Activated naive CD8-positive, alpha-beta T cell treated with anti-CD3 and anti-CD28 coated beads for 36 hours (primary cell): ENCODE results near the gene FLVCR2. TPM values are rescaled to one million over a fixed set of nuclear protein-coding genes. Genes with fewer than 3 reads are reported as not detected.
A peak's percentile ranks its signal among the peaks of the same experiment; 100 is the strongest.

Experiments used
- DNase-seq: peaks from one replicate; pipeline ENCODE4 v3.0.0; 2021
- H3K27ac Mint-ChIP-seq: one replicate; pipeline ENCODE4 v1.8.0; 2022; ENCODE audit warnings: mild to moderate bottlenecking, moderate library complexity, mixed read lengths
- H3K27me3 Mint-ChIP-seq: one replicate; pipeline ENCODE4 v1.8.0; 2022; ENCODE audit warnings: mild to moderate bottlenecking, mixed read lengths
- H3K36me3 Mint-ChIP-seq: one replicate; pipeline ENCODE4 v1.8.0; 2021; ENCODE audit warnings: mild to moderate bottlenecking, mixed read lengths
- H3K4me1 Mint-ChIP-seq: one replicate; pipeline ENCODE4 v1.8.0; 2021; ENCODE audit warnings: mixed read lengths
- H3K4me3 Mint-ChIP-seq: one replicate; pipeline ENCODE4 v1.8.0; 2022; ENCODE audit warnings: mild to moderate bottlenecking, moderate library complexity, mixed read lengths
- H3K9me3 Mint-ChIP-seq: one replicate; pipeline ENCODE4 v1.8.0; 2022; ENCODE audit warnings: mixed read lengths
- total RNA-seq, 2 experiments: library from RNA; stranded (reverse); gene quantifications; one replicate each; pipeline ENCODE4 v1.2.3, GENCODE V29; 2021

Gene FLVCR2
- total RNA-seq, 2 experiments from 2014 or later, result 0.64 to 0.78 TPM

GRCh38 chr14:75649337-75649736 is 70.9 kb downstream of the FLVCR2 start:
- Mint-ChIP-seq H3K27ac (no peak overlapping the region), H3K36me3 (peaks cover 20% of the 10 kb centered on the region), H3K4me3 (no peak overlapping the region), H3K27me3 (no peaks in the 10 kb centered on the region), H3K4me1 (peaks cover 2% of the 10 kb centered on the region), H3K9me3 (no peaks in the 10 kb centered on the region)
- DNase-seq, result no peak

DNA sequence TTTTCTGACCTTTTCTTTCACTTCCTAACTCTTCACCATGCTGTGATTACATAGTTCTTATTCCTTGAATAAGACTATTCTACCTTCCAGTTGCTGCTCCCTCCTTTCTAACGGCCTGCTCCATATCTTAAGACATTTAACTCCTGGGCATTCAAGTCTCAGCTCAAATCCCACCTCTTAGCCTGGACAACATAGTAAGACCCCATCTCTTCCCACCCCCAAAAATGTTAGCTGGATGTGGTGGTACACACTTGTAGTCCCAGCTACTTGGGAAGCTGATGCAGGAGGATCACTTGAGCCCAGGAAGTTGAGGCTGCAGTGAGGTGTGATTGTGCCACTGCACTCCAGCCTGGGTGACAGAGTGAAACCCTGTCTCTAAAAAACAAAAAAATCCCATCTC is 71.4 kb downstream of the FLVCR2 start:
- Mint-ChIP-seq H3K4me3 (no peak overlapping the region), H3K27me3 (no peaks in the 10 kb centered on the region), H3K27ac (no peak overlapping the region), H3K9me3 (no peaks in the 10 kb centered on the region), H3K36me3 (peaks cover 20% of the 10 kb centered on the region), H3K4me1 (peaks cover 2% of the 10 kb centered on the region)
- DNase-seq, result no peak

- no peak overlapping the region for H3K27ac Mint-ChIP-seq
- peaks cover 2% of the 10 kb centered on the region for H3K4me1 Mint-ChIP-seq
- no peak for DNase-seq
- peaks cover 20% of the 10 kb centered on the region for H3K36me3 Mint-ChIP-seq
- no peaks in the 10 kb centered on the region for H3K9me3 Mint-ChIP-seq
- H3K4me3 Mint-ChIP-seq, result no peak overlapping the region
- H3K27me3 Mint-ChIP-seq, result no peaks in the 10 kb centered on the region
These were observed 72.0 kb downstream of the FLVCR2 start for GRCh38 chr14:75650253-75651058.

- Mint-ChIP-seq H3K36me3 (peaks cover 20% of the 10 kb centered on the region), H3K9me3 (no peaks in the 10 kb centered on the region), H3K27ac (no peak overlapping the region), H3K4me3 (no peak overlapping the region), H3K4me1 (peaks cover 3% of the 10 kb centered on the region), H3K27me3 (no peaks in the 10 kb centered on the region)
- DNase-seq, result no peak
These were observed 75.1 kb downstream of the FLVCR2 start for GRCh38 chr14:75653563-75653962.

DNA sequence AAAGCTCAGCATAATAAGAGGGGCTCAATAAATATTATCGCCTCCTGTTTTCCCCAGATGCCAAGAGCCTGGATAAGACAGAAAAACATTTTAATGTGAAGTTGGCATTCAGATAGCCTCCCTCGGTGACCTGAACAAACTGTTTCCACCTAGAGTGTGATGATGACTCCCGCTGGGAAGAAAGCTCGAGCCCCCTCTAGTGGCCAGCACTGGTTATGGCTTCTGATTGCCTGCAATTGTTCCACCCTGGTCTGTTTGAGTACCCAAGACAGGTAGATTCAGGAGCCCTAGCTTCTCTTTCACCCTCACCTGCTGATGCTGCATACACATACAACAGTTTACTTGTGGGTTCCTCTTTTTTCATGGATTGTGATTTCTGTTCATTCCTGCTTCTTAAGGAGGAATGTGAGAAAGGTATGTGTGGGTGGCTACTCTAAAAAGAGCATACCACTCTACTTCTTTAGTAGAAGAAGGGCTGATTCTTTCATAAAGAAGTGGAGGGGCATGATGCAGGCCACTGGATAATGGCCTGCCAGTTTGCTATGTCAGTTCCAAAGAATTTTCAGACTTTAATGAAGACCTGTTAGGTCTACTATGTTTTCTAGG is 75.8 kb downstream of the FLVCR2 start:
- DNase-seq, result peak; percentile 72
- peaks cover 6% of the 10 kb centered on the region for H3K4me1 Mint-ChIP-seq
- H3K36me3 Mint-ChIP-seq, result peaks cover 20% of the 10 kb centered on the region
- no peaks in the 10 kb centered on the region for H3K27me3 Mint-ChIP-seq
- H3K27ac Mint-ChIP-seq, result no peak overlapping the region
- no peak overlapping the region for H3K4me3 Mint-ChIP-seq
- H3K9me3 Mint-ChIP-seq, result no peaks in the 10 kb centered on the region

GRCh38 chr14:75655235-75655634 is 76.8 kb downstream of the FLVCR2 start:
- H3K4me3 Mint-ChIP-seq, result no peak overlapping the region
- H3K4me1 Mint-ChIP-seq, result peaks cover 11% of the 10 kb centered on the region
- no peak overlapping the region for H3K27ac Mint-ChIP-seq
- H3K27me3 Mint-ChIP-seq, result no peaks in the 10 kb centered on the region
- no peaks in the 10 kb centered on the region for H3K9me3 Mint-ChIP-seq
- peaks cover 14% of the 10 kb centered on the region for H3K36me3 Mint-ChIP-seq
- no peak for DNase-seq

GRCh38 chr14:75657331-75657730 is 78.9 kb downstream of the FLVCR2 start:
- no peak overlapping the region for H3K4me3 Mint-ChIP-seq
- H3K9me3 Mint-ChIP-seq, result no peaks in the 10 kb centered on the region
- H3K27me3 Mint-ChIP-seq, result no peaks in the 10 kb centered on the region
- DNase-seq, result no peak
- peaks cover 13% of the 10 kb centered on the region for H3K4me1 Mint-ChIP-seq
- peaks cover 7% of the 10 kb centered on the region for H3K36me3 Mint-ChIP-seq
- no peak overlapping the region for H3K27ac Mint-ChIP-seq

DNA sequence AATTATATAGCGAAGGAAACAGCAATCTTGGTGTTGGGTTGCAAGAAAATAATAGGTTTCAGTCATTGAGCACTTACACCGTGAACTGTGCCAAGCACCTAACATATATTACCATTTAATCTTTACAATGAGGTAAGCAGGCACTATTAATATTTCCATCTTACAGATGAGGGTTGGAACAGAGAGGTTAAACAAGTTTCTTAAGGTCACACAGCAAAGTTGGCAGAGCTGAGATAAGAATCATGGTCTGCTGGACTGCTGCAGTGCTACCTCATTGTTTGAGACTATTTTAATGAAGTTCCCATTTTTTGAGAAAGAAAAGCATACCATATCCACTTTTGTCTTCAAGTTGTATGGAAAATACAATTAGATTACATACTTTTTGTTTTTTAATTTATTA is 80.5 kb downstream of the FLVCR2 start:
- Mint-ChIP-seq H3K36me3 (peaks cover 1% of the 10 kb centered on the region), H3K4me3 (no peak overlapping the region), H3K27me3 (no peaks in the 10 kb centered on the region), H3K4me1 (peaks cover 12% of the 10 kb centered on the region), H3K27ac (no peak overlapping the region), H3K9me3 (no peaks in the 10 kb centered on the region)
- no peak for DNase-seq

- no peak for DNase-seq
- no peaks in the 10 kb centered on the region for H3K27me3 Mint-ChIP-seq
These were observed 81.8 kb downstream of the FLVCR2 start for GRCh38 chr14:75660238-75660629.

DNA sequence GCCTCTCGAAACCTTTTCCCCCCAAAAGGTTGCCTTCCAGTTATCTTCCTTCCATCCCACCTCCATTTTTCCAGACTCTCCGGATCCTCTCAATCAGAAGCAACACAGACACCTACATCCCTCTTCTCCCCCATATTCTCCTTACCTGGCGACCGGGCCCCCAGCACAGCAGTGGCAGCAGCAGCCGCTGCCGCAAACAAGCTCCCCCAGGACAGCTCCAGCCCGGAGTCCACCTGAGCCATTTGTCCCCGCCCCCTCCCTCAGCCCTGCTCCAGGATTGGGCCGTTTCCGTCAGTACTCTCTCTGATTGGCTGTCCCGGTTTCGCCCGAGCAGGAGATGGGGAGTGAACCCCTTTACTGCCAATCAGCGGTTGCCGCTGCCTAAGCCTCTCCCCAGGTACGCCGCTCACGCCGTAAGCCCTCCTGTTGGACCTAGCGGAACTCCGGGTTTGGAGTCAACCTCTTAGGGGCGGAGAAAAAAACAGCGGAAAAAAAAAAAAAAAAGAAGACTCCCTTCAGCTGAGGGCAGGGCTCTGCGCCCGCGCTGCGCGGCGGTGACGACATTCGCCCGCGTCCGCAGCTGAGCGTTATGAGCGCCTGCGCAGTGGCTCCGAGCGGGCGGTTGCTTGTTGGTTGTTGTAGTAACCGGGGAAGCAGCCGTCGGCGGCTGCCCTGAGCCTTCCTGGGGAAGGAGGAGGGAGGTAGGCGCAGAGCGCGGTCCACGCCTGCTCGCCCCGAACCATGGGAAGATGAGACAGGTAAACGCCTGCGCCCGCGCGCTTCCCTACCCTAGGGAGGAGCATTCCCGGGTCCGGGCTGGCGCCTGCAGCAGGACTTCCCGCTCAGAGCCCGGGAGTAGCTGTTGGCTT is 82.4 kb downstream of the FLVCR2 start, which contains the start of the genes ERG28 and TTLL5:
TSS of gene ERG28 (minus strand) at position 247 of the 869 bp plus-strand sequence. CDS start 3,374 bp downstream, outside the sequence.
TSS of gene TTLL5 (plus strand) at position 617 of the 869 bp plus-strand sequence. CDS start 1,904 bp downstream, outside the sequence.
- DNase-seq, result peak; percentile 97
- Mint-ChIP-seq H3K27me3 (no peaks in the 10 kb centered on the region), H3K36me3 (no peaks in the 10 kb centered on the region), H3K9me3 (no peaks in the 10 kb centered on the region), H3K27ac (peak within 1 kb of the TSS; percentile 90), H3K4me1 (peaks cover 11% of the 10 kb centered on the region), H3K4me3 (peak within 1 kb of the TSS; percentile 92)

More at GRCh38 chr14:75660238-75660629, 81.8 kb downstream of the FLVCR2 start:
- Mint-ChIP-seq H3K4me3 (peak overlapping the region; percentile 92), H3K27ac (peak overlapping the region; percentile 90), H3K9me3 (no peaks in the 10 kb centered on the region), H3K36me3 (no peaks in the 10 kb centered on the region), H3K4me1 (peaks cover 11% of the 10 kb centered on the region)

DNA sequence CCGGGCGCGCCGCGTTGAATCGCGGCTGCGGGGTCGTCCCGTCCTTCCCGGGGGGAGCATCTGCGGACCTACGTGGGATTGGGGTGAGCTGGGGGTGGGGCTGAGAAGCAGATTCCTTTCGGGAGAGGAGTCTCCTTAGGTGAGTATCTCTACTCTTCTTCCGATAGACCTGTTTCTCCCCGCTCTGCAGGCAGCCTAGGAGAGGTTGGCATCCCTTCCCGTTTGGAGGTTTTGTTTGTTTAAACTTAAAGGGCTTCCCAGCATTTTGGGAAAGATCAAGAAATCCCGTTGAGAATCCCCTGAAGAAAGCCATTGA is 83.0 kb downstream of the FLVCR2 start:
- H3K4me1 Mint-ChIP-seq, result peaks cover 11% of the 10 kb centered on the region
- peak overlapping the region; percentile 92 for H3K4me3 Mint-ChIP-seq
- peak overlapping the region; percentile 90 for H3K27ac Mint-ChIP-seq
- H3K27me3 Mint-ChIP-seq, result no peaks in the 10 kb centered on the region
- no peak for DNase-seq
- H3K36me3 Mint-ChIP-seq, result no peaks in the 10 kb centered on the region
- no peaks in the 10 kb centered on the region for H3K9me3 Mint-ChIP-seq

- peaks cover 12% of the 10 kb centered on the region for H3K4me1 Mint-ChIP-seq
- no peak for DNase-seq
- H3K9me3 Mint-ChIP-seq, result no peaks in the 10 kb centered on the region
- H3K4me3 Mint-ChIP-seq, result no peak overlapping the region
- H3K36me3 Mint-ChIP-seq, result no peaks in the 10 kb centered on the region
- no peaks in the 10 kb centered on the region for H3K27me3 Mint-ChIP-seq
- H3K27ac Mint-ChIP-seq, result no peak overlapping the region
These were observed 84.5 kb downstream of the FLVCR2 start for GRCh38 chr14:75662966-75663365.

GRCh38 chr14:75667099-75667765 is 88.8 kb downstream of the FLVCR2 start:
- no peak for DNase-seq
- Mint-ChIP-seq H3K4me3 (no peak overlapping the region), H3K27me3 (no peaks in the 10 kb centered on the region), H3K4me1 (peaks cover 5% of the 10 kb centered on the region), H3K36me3 (peaks cover 21% of the 10 kb centered on the region), H3K27ac (no peak overlapping the region), H3K9me3 (no peaks in the 10 kb centered on the region)

DNA sequence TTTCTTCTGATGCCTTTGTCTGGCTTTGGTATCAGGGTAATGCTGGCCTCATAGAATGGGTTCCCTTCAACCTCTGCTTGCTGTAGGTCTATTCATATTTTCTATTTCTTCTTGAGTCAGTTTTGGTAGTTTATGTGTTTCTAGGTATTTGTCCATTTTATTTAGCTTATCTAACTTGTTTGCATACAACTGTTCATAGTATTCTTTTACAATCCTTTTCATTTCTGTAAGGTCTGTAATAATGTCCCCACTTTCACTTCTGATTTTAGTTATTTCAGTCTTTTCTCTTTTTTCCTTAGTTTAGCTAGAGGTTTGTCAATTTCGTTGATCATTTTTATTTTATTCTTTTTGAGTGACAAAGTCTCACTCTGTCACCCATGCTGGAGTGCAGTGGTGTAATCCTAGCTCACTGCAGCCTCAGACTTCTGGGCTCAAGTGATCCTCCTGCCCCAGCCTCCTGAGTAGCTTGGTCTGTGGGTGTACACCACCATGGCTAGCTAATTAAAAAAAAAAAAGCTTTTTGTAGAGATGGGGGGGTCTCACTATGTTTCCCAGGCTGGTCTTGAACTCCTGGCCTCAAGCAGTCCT is 94.3 kb downstream of the FLVCR2 start:
- Mint-ChIP-seq H3K27ac (no peak overlapping the region), H3K27me3 (no peaks in the 10 kb centered on the region), H3K9me3 (peaks cover 6% of the 10 kb centered on the region), H3K36me3 (peaks cover 40% of the 10 kb centered on the region), H3K4me1 (peaks cover 19% of the 10 kb centered on the region), H3K4me3 (no peak overlapping the region)
- no peak for DNase-seq
